GM12801 (cell line): ENCODE data around the gene FXN.

Experiments
- CTCF ChIP-seq: IDR thresholded peaks from one replicate; pipeline ENCODE4 v1.5.1; 2011; ENCODE audit warnings: control low read depth; ENCODE audit not compliant: insufficient read length; ENCODE audit errors: extremely low read depth

Gene FXN

GRCh38 chr9:69090946-69091345 lies 55.4 kb downstream of the FXN start:
- TF ChIP-seq CTCF: no peak

- TF ChIP-seq CTCF: no peak
Observed at GRCh38 chr9:69093471-69094103, 58.0 kb downstream of the FXN start.

GRCh38 chr9:69097064-69097463 lies 61.5 kb downstream of the FXN start:
- TF ChIP-seq CTCF: no peak

GRCh38 chr9:69097923-69098593 lies 62.5 kb downstream of the FXN start:
- no peak for TF ChIP-seq CTCF

GRCh38 chr9:69104830-69105527 lies 69.4 kb downstream of the FXN start:
- no peak for TF ChIP-seq CTCF

- no peak for TF ChIP-seq CTCF
Observed at GRCh38 chr9:69107771-69108170, 72.2 kb downstream of the FXN start.

- TF ChIP-seq CTCF: no peak
Observed at GRCh38 chr9:69109152-69109551, 73.6 kb downstream of the FXN start.
